CD4-positive, alpha-beta T cell (primary cell): ENCODE data around the gene DLST. TPM values are rescaled to one million over a fixed set of nuclear protein-coding genes. Genes with fewer than 3 reads are reported as not detected.

ENCODE experiments used
- ATAC-seq: fragments of 200-7000 bp; cut with Tn5 transposase; one replicate; pipeline ENCODE4 v1.10.0; 2022; ENCODE audit warnings: mild to moderate bottlenecking; ENCODE audit not compliant: poor library complexity
- CTCF ChIA-PET: fragments of 350-600 bp; sonication (Branson Sonifier 250); formaldehyde crosslinking; loops from one replicate; lab custom pipeline; 2021; ENCODE audit warnings: antibody characterized with exemption, inconsistent platforms; lab: Charles Lee
- POLR2A ChIA-PET: fragments of 350-600 bp; sonication (Branson Sonifier 250); formaldehyde crosslinking; loops from one replicate; lab custom pipeline; 2021; ENCODE audit warnings: antibody characterized with exemption, inconsistent platforms; lab: Charles Lee
- DNase-seq, 14 experiments: peaks; one replicate each; pipeline ENCODE4 v3.0.0-alpha.2; 2013 to 2020; ENCODE audit warnings: mixed read lengths in 2 of 14
- H3K27ac ChIP-seq, 2 donors: one replicate each; pipeline versions ENCODE4 v1.5.1 to v1.7.0; 2013; ENCODE audit warnings: low read length in 2 of 2, low read depth in 1 of 2, mild to moderate bottlenecking in 1 of 2
- H3K27me3 ChIP-seq, 2 experiments: 1 replicate in 1 of 2; 2 replicates in 1 of 2; pipeline versions ENCODE4 v1.6.1 to v1.7.0; 2013; ENCODE audit warnings: low read length in 2 of 2, control low read depth in 1 of 2, mild to moderate bottlenecking in 1 of 2, moderate library complexity in 1 of 2; ENCODE audit not compliant: insufficient read depth in 2 of 2, control insufficient read depth in 1 of 2
- H3K36me3 ChIP-seq: one replicate; pipeline ENCODE4 v1.6.1; 2013; ENCODE audit warnings: low read length, control low read depth; ENCODE audit not compliant: insufficient read depth
- H3K4me1 ChIP-seq: one replicate; pipeline ENCODE4 v1.6.1; 2013; ENCODE audit warnings: low read length, control low read depth; ENCODE audit not compliant: insufficient read depth
- H3K4me3 ChIP-seq: one replicate; pipeline ENCODE4 v1.5.1; 2013; ENCODE audit warnings: mild to moderate bottlenecking, low read length, moderate library complexity
- H3K9me3 ChIP-seq, 2 experiments: 1 replicate in 1 of 2; 2 replicates in 1 of 2; pipeline versions ENCODE4 v1.6.1 to v1.7.0; 2013; ENCODE audit warnings: low read length in 2 of 2, mild to moderate bottlenecking in 2 of 2, control low read depth in 1 of 2, moderate library complexity in 1 of 2; ENCODE audit not compliant: control insufficient read depth in 1 of 2, insufficient read depth in 1 of 2
- H3K27ac Mint-ChIP-seq: one replicate; pipeline ENCODE4 v1.8.0; 2020; ENCODE audit warnings: mixed read lengths
- H3K27me3 Mint-ChIP-seq: one replicate; pipeline ENCODE4 v1.8.0; 2021; ENCODE audit warnings: mixed read lengths
- H3K36me3 Mint-ChIP-seq: one replicate; pipeline ENCODE4 v1.8.0; 2021; ENCODE audit warnings: low read depth, mixed read lengths
- H3K4me1 Mint-ChIP-seq: one replicate; pipeline ENCODE4 v1.8.0; 2021; ENCODE audit warnings: low read depth, mixed read lengths
- H3K4me3 Mint-ChIP-seq: one replicate; pipeline ENCODE4 v1.8.0; 2020; ENCODE audit warnings: mild to moderate bottlenecking, mixed read lengths
- H3K9me3 Mint-ChIP-seq: one replicate; pipeline ENCODE4 v1.8.0; 2020; ENCODE audit warnings: mixed read lengths
- CTCF ChIP-seq: fragments of 200-600 bp; IDR thresholded peaks from one replicate; pipeline ENCODE4 v1.8.0; 2022; ENCODE audit warnings: antibody characterized with exemption, mild to moderate bottlenecking
- intact Hi-C, 2 experiments: fragments of 100-400 bp; cut with DNase I in 1 of 2; cut with micrococcal nuclease in 1 of 2; formaldehyde crosslinking; loops; one replicate each; pipeline versions ENCODE4 v1.15.1 to v1.9.0; 2023 to 2025; cut with DNase I, micrococcal nuclease
- total RNA-seq, 174 experiments: library from RNA in 2 of 174; stranded (reverse) in 2 of 174; gene quantifications; one replicate each; pipeline ENCODE4 v1.2.3 and lab custom pipeline; 2021 to 2026

DLST gene
- total RNA-seq, 2 experiments from 2014 or later, result 162 to 170 TPM

GRCh38 chr14:74897642-74898041 lies 15.9 kb downstream of the DLST start:
- DNase-seq (no peak), ATAC-seq (no peak)
- Histone ChIP-seq H3K27me3 (no peaks in the 10 kb centered on the region), H3K36me3 (peaks cover 96% of the 10 kb centered on the region), H3K4me1 (no peaks in the 10 kb centered on the region), H3K4me3 (no peak overlapping the region), H3K9me3 (no peaks in the 10 kb centered on the region), H3K27ac (no peak overlapping the region)
- Mint-ChIP-seq H3K9me3 (no peaks in the 10 kb centered on the region), H3K4me1 (no peaks in the 10 kb centered on the region), H3K36me3 (peaks cover 100% of the 10 kb centered on the region), H3K27me3 (no peaks in the 10 kb centered on the region), H3K4me3 (no peak overlapping the region), H3K27ac (no peak overlapping the region)
- intact Hi-C loops, result no loop called here
- ChIA-PET CTCF (interaction anchor here (0.7 to 3.1 kb wide), 3 partner anchors 8 to 171 kb away, joined by 3 to 10 read pairs (median 9); no protein-coding TSS in a partner anchor), POLR2A (interaction anchor here (0.6 kb wide), 1 partner anchor 37 kb away, joined by 3 read pairs; no protein-coding TSS in a partner anchor)
- TF ChIP-seq CTCF, result no peak

DNA sequence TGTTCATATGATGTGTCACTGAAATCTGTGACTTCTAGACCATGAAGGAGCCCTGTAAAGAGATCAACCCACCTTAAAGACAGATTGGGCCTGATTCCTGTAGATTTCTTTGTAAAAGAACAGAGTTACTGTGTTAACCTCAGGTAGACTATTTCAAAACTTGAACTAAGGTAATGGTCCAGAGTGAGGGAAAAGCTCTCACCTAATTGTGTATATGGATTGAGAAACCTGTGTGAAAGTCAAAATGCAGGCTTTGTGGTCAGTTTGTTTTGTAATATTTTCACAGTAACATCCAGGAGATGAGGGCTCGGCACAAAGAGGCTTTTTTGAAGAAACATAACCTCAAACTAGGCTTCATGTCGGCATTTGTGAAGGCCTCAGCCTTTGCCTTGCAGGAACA lies 16.4 kb downstream of the DLST start:
- peaks cover 96% of the 10 kb centered on the region for H3K36me3 ChIP-seq
- no peaks in the 10 kb centered on the region for H3K9me3 ChIP-seq
- H3K4me3 ChIP-seq, result no peak overlapping the region
- no peak for DNase-seq
- H3K27me3 ChIP-seq, result no peaks in the 10 kb centered on the region
- H3K27ac ChIP-seq, result no peak overlapping the region
- Mint-ChIP-seq H3K27ac (no peak overlapping the region), H3K9me3 (no peaks in the 10 kb centered on the region), H3K4me3 (no peak overlapping the region), H3K4me1 (no peaks in the 10 kb centered on the region), H3K27me3 (no peaks in the 10 kb centered on the region), H3K36me3 (peaks cover 100% of the 10 kb centered on the region)
- TF ChIP-seq CTCF, result no peak
- CTCF ChIA-PET, result interaction anchor here (0.7 to 3.1 kb wide), 2 partner anchors 37 to 171 kb away, joined by 3 to 10 read pairs; no protein-coding TSS in a partner anchor
- intact Hi-C loops, result no loop called here
- ATAC-seq, result no peak
- no peaks in the 10 kb centered on the region for H3K4me1 ChIP-seq
- POLR2A ChIA-PET, result interaction anchor here (0.6 kb wide), 1 partner anchor 38 kb away, joined by 3 read pairs; no protein-coding TSS in a partner anchor

- Histone ChIP-seq H3K36me3 (peaks cover 95% of the 10 kb centered on the region), H3K4me3 (no peak overlapping the region), H3K4me1 (no peaks in the 10 kb centered on the region), H3K27me3 (no peaks in the 10 kb centered on the region), H3K27ac (no peak overlapping the region), H3K9me3 (no peaks in the 10 kb centered on the region)
- no peak for DNase-seq
- ATAC-seq, result no peak
- Mint-ChIP-seq H3K27ac (peak overlapping the region; percentile 26), H3K27me3 (no peaks in the 10 kb centered on the region), H3K4me3 (no peak overlapping the region), H3K36me3 (peaks cover 98% of the 10 kb centered on the region), H3K9me3 (no peaks in the 10 kb centered on the region), H3K4me1 (no peaks in the 10 kb centered on the region)
- TF ChIP-seq CTCF, result no peak
- POLR2A ChIA-PET, result no interaction called here
- CTCF ChIA-PET, result interaction anchor here (3.1 kb wide), 1 partner anchor 38 kb away, joined by 10 read pairs; no protein-coding TSS in a partner anchor
- intact Hi-C loops, result no loop called here
Observed at GRCh38 chr14:74898694-74899093, 17.0 kb downstream of the DLST start.
